Measurements from ENCODE around the gene CD300LB.
"Not testable (repeated sequence)": the region's sequence is repeated elsewhere in the genome, so short reads cannot be mapped to it uniquely, and the experiment has no call there.

Gene CD300LB

GRCh38 chr17:74488276-74488675 is 43.0 kb downstream of the CD300LB start:
- not testable (repeated sequence) for DNase-seq

DNA sequence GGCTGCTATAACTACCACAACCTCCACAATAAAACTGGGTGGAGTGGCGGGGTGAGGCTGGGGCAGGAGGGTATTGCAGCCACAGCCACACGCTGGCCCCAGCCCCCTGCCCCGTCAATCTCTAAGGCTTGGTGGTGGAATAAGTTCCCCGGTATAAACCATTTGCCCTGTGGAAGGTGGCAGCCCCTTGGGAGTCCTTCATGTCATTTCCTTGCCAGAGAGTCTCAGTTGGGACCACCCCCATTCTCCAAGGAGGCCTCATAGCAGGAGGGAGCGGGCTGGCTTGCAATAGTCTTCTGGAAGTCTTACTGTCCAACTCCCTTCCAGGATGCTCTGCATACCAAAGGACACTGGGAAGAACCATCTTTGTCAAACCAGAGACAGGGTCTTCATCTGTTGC is 45.4 kb downstream of the CD300LB start:
- DNase-seq: no peak

DNA sequence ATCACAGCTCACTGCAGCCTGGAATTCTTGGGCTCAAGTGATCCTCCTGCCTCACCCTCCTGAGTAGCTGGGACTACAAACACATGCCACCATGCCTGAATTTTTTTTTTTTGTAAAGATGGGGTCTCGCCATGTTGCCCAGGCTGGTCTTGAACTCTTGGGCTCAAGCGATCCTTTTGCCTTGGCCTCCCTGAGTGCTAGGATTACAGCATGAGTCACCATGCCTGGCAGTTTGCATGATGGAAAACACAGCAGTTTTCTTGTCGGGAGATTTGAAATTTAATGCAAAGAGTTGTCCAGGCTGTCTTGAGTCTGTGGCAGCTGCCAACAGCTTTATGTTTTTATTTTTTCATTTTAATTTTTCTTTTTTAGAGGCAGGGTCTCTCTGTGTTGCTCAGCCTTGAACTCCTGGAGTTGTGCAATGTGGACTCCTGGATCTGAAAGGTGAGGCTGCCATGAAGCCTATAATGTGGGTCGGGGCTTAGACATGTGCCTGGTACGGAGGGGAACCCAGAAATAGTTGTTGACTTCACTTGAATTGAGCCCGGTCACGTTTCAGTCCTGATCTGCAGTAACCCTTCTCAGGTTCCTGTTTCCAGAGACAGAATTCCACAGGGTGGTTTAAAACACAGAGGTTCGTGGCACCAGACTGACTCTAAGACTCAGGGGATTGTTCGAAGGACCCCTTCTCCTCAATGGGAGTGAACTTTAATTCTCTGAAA is 46.1 kb downstream of the CD300LB start:
- no peak for DNase-seq

DNA sequence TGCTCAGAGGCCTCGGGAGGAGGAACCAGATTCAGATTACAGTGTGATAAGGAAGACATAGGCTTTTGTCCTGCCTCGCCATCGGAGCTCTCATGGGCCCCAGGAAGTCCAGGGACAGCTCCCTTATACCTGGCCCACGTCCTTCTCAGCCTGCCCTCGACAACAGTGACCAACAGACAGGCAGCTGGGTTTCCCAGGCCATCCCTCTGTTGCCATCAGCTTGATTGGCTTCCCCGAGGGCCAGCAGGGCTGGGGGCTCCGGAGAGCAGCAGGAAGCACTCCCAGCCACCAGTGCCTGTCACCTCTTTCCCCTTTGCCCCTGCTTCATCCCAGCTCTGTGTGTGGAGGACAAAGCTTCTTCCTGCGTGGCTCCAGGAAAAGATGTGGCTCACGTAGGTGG is 47.2 kb downstream of the CD300LB start:
- DNase-seq: no peak

- no peak for DNase-seq
Observed at GRCh38 chr17:74481621-74482020, 49.7 kb downstream of the CD300LB start.

- no peak for DNase-seq
Observed at GRCh38 chr17:74480290-74480689, 51.0 kb downstream of the CD300LB start.

DNA sequence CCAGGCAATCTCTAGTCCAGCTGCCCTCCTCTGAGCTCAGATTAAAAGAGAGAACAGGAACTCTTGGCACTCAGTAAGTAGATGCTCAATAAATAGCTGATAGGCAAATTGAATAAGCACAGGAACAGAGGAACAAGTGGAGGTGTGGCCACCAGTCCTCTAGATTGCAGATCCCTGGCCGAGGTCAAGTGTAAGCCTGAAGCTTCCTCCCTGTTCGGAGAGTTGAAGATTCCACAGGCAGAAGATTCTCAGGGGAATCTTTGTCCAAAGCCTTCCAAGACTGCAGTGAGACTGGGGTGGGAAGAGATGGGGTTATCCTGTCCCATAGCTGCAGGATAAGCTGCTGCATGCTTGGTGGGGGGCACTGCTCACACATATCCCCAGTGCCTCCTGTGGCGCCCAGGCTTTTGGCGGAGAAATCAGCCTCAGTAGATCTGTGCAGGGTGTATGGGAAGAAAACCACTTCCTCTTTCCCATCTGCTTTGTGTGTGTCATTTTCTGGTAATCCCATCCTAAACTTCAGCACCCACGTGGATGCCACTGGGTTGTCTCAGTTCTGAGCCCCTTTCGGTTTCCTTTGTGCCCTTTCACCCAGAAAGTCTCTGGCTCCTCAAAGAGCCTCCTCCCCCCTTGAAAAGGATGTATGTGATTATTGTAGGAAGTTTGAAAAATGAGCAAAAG is 52.7 kb downstream of the CD300LB start:
- no peak for DNase-seq

GRCh38 chr17:74477411-74477810 is 53.9 kb downstream of the CD300LB start:
- DNase-seq: no peak

- no peak for DNase-seq
Observed at GRCh38 chr17:74475189-74475588, 56.1 kb downstream of the CD300LB start.

DNA sequence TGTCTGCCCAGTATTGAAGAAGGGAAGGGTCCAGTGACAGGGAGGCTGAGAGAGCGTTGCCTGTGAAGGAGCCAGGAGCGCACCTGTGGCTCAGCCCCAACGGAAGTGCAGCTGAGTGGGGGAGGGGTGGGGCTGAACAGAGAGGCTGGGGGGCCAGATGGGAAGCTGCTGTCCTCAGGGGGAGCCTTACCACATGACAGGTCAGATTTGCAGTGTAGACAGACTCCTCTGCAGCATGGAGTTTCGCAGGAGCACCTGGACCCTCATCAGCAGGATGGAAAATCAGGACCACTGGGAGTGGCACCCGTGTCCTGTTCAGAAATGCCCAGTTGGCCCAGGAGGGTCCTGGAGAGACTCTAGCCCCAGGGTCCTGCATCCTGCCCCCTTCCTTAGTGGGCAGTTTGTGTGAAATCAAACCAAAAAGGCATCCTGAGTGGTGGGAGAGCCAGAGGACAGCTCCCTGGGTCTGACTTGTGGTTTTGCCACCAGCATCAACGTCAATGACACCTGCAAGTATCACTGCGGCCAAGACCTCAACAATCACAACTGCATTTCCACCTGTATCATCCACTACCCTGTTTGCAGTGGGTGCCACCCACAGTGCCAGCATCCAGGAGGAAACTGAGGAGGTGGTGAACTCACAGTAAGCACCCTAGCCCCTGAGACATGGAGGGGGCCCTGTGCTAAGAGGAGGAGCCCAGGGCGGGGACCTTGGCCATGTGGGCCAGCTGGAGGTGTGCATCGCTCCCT is 57.1 kb downstream of the CD300LB start:
- no peak for DNase-seq

- DNase-seq: no peak
Observed at GRCh38 chr17:74473294-74473693, 58.0 kb downstream of the CD300LB start.

GRCh38 chr17:74472890-74473289 is 58.4 kb downstream of the CD300LB start:
- DNase-seq: no peak

DNA sequence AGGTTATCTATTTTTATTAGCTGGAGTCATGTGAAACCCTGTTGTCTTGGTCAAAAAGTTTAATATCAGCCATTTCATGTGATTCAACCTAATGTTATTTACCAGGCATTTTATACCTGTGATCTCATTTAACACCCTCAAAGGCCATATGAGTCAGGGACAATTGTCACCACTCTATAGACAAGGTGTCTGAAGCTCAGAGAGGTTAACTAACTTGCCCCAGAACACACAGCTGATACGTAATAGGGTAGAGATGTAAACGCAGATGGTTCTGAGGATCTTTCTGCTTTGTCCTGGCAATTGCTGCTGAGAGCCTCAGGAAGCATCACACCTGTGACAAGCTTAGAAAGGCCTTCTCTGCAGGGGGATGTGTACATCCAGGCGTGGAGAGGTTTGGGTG is 59.9 kb downstream of the CD300LB start:
- DNase-seq: no peak
